Esophagus muscularis mucosa (tissue), 3 donors: ENCODE results near the gene ATP1A4.

Source experiments
- POLR2A ChIP-seq: fragments of 450-650 bp; IDR thresholded peaks from one replicate; pipeline ENCODE4 v1.6.1; 2017; ENCODE audit warnings: antibody characterized with exemption, moderate library complexity, mild to moderate bottlenecking, low read depth
- POLR2AphosphoS5 ChIP-seq, 2 donors: sonication (generic); formaldehyde crosslinking; IDR thresholded peaks; one replicate each; pipeline ENCODE4 v1.6.1; 2017; ENCODE audit warnings: antibody characterized with exemption in 2 of 2
- TF ChIP-seq, protein P1 (sequence below), 3 experiments: fragments of 200-600 bp in 2 of 3; fragments of 450-650 bp in 1 of 3; sonication (generic) in 2 of 3; IDR thresholded peaks; one replicate each; pipeline ENCODE4 v1.5.1; 2017 to 2019; ENCODE audit warnings: antibody characterized with exemption in 3 of 3, mild to moderate bottlenecking in 2 of 3, moderate library complexity in 1 of 3

DNA sequence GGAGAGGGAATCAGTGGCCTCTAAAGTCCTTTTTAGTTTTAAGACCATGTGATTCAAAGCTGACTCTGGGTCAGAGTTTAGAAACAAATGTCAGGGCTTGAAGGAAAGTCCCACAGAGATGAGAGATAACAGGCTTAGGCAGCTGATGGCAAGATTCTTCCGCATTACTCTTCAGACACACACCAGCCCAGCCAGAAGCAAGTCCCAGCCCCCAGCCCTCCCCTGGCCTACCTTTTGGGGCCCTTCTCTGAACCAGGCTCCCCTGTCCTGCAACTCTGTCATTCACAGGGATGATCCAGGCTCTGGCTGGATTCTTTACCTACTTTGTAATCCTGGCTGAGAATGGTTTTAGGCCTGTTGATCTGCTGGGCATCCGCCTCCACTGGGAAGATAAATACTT is 25.8 kb downstream of the ATP1A4 start:
- TF ChIP-seq, protein P1, sequence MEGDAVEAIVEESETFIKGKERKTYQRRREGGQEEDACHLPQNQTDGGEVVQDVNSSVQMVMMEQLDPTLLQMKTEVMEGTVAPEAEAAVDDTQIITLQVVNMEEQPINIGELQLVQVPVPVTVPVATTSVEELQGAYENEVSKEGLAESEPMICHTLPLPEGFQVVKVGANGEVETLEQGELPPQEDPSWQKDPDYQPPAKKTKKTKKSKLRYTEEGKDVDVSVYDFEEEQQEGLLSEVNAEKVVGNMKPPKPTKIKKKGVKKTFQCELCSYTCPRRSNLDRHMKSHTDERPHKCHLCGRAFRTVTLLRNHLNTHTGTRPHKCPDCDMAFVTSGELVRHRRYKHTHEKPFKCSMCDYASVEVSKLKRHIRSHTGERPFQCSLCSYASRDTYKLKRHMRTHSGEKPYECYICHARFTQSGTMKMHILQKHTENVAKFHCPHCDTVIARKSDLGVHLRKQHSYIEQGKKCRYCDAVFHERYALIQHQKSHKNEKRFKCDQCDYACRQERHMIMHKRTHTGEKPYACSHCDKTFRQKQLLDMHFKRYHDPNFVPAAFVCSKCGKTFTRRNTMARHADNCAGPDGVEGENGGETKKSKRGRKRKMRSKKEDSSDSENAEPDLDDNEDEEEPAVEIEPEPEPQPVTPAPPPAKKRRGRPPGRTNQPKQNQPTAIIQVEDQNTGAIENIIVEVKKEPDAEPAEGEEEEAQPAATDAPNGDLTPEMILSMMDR (IDR thresholded peaks at IDR 0.05), result no peak
- no peak for TF ChIP-seq POLR2AphosphoS5 (IDR thresholded peaks at IDR 0.05)
- TF ChIP-seq POLR2A, result no peak
